RWPE1 (cell line): ENCODE measurements around the gene SLC24A4.

Experiments
- CTCF ChIA-PET: fragments of 350-600 bp; sonication (Branson Sonifier 250); formaldehyde crosslinking; extraction: SDS; loops from one replicate; lab custom pipeline; 2021; lab: Yijun Ruan, JAX
- POLR2A ChIA-PET: fragments of 400-600 bp; formaldehyde crosslinking; extraction: SDS; loops from one replicate; lab custom pipeline; 2020; ENCODE audit warnings: antibody characterized with exemption; ENCODE audit not compliant: low non-redundant PET; lab: Yijun Ruan, JAX
- DNase-seq: peaks from one replicate; pipeline ENCODE4 v3.0.0; 2012; ENCODE audit warnings: low spot score
- H3K27ac ChIP-seq: fragments of 450-650 bp; 2 replicates; pipeline ENCODE4 v1.5.1; 2017
- CTCF ChIP-seq: fragments of 450-650 bp; conservative IDR thresholded peaks from 2 replicates; pipeline ENCODE4 v1.5.1; 2017; ENCODE audit warnings: low read depth, mild to moderate bottlenecking

Gene SLC24A4

GRCh38 chr14:92321701-92322100 is 1.3 kb upstream of the SLC24A4 start:
- ChIA-PET CTCF (interaction anchor here (0.6 kb wide), 1 partner anchor 1113 kb away, joined by 3 read pairs; no protein-coding TSS in a partner anchor), POLR2A (no interaction called here)
- no peak for DNase-seq
- TF ChIP-seq CTCF: no peak
- H3K27ac ChIP-seq: no peak overlapping the region

GRCh38 chr14:92322516-92322915 is 449 bp upstream of the SLC24A4 start:
- ChIA-PET POLR2A (no interaction called here), CTCF (interaction anchor here (0.6 to 1.2 kb wide), 3 partner anchors 9 to 471 kb away, joined by 3 to 5 read pairs (median 3); no protein-coding TSS in a partner anchor)
- TF ChIP-seq CTCF: no peak
- DNase-seq: no peak
- H3K27ac ChIP-seq: no peak overlapping the region

- no peak for DNase-seq
- ChIA-PET POLR2A (no interaction called here), CTCF (interaction anchor here (0.7 kb wide), 1 partner anchor 9 kb away, joined by 5 read pairs; no protein-coding TSS in a partner anchor)
- no peak overlapping the region for H3K27ac ChIP-seq
- no peak for TF ChIP-seq CTCF
Observed at GRCh38 chr14:92323916-92324818, 1.2 kb downstream of the SLC24A4 start.

GRCh38 chr14:92325835-92326234 is 2.9 kb downstream of the SLC24A4 start:
- no peak overlapping the region for H3K27ac ChIP-seq
- ChIA-PET POLR2A (no interaction called here), CTCF (no interaction called here)
- no peak for TF ChIP-seq CTCF
- DNase-seq: no peak

- no peak for DNase-seq
- no peak overlapping the region for H3K27ac ChIP-seq
- CTCF ChIA-PET: no interaction called here
- TF ChIP-seq CTCF: no peak
- POLR2A ChIA-PET: no interaction called here
Observed at GRCh38 chr14:92328664-92329255, 5.8 kb downstream of the SLC24A4 start.

GRCh38 chr14:92334050-92334449 is 11.1 kb downstream of the SLC24A4 start:
- TF ChIP-seq CTCF: no peak
- no peak for DNase-seq
- H3K27ac ChIP-seq: no peak overlapping the region
- ChIA-PET CTCF (no interaction called here), POLR2A (no interaction called here)
